GM19452 (cell line): ENCODE results near the gene EDDM13.
"Not testable (repeated sequence)": the region's sequence is repeated elsewhere in the genome, so short reads cannot be mapped to it uniquely, and the experiment has no call there.

Experiments
- ATAC-seq: cut with Tn5 transposase; IDR thresholded peaks from one replicate; pipeline ENCODE4 v1.9.1; 2021; ENCODE audit not compliant: unreplicated experiment

The EDDM13 gene

DNA sequence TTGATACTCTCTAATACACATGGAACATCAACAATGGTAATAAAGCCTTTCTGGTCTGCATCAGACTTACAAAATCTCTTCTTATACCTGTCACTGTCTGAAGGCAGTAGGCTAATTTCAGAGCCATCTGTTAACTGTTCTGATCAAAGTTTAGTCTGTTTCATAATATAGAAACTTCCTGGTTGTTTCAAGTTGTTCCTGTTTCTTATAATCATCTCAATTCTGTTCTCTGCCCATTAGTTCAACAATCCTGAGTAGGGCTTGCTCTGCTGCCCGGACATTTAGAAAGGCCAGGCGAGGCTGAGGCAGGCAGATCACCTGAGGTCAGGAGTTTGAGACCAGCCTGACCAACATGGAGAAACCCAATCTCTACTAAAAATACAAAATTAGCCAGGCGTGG, 47.4 kb downstream of the EDDM13 start:
- ATAC-seq: no peak

GRCh38 chr19:56321254-56321988, 48.9 kb downstream of the EDDM13 start:
- no peak for ATAC-seq

DNA sequence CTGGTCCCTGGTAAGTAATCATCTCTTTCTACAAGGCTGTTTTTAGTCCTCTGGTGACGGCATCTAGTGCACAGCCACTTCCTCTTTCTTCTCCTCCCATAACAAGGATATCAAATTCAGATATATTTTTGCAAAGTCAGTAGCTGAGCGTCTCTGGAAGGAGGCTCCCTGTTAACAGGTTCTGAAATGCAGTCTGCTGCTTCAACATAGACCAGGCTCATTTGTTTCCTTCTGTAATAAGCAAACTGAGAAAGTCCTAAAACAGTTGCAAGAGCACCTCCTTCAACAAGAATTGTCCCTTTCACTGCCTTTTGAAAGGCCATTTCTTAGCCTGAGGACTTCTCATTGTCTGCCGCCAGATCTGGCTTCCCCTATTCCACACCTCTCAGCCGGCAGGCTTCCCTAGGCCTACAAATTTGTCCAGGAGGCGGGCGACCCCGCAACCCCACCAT, 49.5 kb downstream of the EDDM13 start:
- no peak for ATAC-seq

DNA sequence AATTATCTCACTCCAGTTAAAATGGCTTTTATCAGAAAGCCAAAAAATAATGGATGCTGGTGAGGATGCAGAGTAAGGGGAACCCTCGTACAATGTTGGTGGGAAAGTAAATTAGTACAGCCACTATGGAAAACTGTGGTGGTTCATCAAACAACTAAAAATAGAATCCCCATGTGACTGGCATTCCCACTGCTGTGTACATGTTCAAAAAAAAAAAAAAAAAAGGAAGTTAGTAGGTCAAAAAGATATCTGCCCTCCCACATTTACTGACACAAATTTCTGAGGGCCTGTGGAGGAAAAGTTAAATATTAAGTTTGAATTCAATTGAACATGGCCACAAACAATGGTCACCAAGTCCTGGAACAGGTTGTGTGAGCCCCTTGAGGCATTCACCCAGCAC, 51.9 kb downstream of the EDDM13 start:
- no peak for ATAC-seq

- no peak for ATAC-seq
These were observed 60.1 kb downstream of the EDDM13 start for GRCh38 chr19:56332695-56333094.

GRCh38 chr19:56333506-56333905, 61.0 kb downstream of the EDDM13 start:
- no peak for ATAC-seq

- not testable (repeated sequence) for ATAC-seq
These were observed 62.8 kb downstream of the EDDM13 start for GRCh38 chr19:56335371-56335770.

DNA sequence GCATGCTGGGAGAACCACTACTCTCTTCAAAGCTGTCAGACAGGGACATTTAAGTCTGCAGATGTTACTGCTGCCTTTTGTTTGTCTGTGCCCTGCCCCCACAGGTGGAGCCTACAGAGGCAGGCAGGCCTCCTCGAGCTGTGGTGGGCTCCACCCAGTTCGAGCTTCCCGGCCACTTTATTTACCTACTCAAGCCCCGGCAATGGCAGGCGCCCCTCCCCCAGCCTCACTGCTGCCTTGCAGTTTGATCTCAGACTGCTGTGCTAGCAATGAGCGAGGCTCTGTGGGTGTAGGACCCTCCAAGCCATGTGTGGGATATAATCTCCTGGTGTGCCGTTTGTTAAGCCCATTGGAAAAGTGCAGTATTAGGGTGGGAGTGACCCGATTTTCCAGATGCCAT, 64.5 kb downstream of the EDDM13 start:
- not testable (repeated sequence) for ATAC-seq

DNA sequence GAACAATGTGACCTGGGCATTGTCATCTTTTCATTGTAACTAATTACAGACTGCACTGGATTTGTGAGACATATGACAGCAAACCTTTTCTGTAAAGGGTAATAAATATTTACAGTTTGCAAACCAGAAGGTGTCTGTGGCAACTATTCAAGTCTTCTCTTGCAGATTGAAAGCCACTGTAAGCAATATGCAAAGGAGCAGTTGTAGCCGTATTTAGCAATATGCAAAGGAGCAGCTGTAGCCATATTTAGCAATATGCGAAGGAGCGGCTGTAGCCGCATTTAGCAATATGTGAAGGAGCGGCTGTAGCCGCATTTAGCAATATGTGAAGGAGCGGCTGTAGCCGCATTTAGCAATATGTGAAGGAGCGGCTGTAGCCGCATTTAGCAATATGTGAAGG, 66.5 kb downstream of the EDDM13 start:
- not testable (repeated sequence) for ATAC-seq

GRCh38 chr19:56341948-56342347, 69.4 kb downstream of the EDDM13 start:
- ATAC-seq: no peak

- no peak for ATAC-seq
These were observed 74.7 kb downstream of the EDDM13 start for GRCh38 chr19:56347163-56347778.

DNA sequence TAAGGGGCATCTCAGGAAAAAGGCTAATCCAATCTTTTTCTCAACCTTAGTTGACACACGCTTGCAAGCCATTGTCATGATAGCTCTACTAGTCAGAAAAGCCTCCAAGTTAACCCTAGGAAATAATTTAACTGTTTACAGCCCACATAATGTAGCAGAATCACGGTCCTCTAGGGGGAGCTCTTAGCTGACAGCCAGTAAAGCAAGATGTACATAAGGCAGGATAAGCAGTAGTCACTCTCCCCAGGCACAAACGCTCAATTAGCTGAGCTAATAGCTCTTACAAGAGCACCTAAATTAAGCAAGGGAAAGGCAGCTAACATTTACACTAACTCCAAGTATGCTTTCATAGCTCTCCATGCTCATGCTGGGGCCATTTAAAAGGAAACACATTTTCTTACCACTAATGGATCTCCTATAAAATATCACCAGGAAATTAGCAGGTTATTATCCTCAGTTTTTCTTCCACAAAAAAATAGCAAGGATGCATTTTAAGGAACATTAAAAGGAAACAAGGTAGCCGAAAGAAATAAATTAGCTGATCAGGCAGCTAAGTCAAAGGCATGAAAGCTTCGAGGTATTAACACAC, 75.8 kb downstream of the EDDM13 start:
- no peak for ATAC-seq

DNA sequence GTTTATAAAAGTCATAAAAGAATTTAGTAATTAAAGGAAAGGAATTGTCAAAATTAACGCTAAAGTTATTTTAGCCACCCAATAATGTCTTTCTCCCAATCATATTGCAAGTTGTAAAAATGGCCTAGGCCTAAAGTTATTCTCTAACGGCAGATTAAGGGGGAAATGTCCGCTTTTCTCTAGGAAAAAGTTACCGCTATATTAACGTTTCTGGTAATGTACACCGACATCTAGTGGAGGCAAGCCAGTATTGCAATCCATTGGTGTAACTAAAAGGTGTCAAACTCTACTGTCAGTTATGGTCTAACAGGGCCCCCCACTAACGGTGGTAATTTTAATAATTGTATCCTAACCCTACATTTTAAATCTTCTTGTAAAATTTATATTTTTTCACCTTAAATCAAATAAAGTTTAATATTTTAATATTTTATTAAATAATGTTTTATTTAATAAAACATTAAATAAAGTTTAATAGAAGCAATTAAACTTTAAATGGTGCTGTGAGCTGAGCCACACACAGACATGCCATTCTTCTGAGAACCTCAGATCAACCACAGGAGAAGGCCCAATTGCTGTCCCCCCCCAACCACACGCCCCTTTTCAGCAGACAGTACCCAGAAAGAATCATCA, 78.0 kb downstream of the EDDM13 start:
- no peak for ATAC-seq

DNA sequence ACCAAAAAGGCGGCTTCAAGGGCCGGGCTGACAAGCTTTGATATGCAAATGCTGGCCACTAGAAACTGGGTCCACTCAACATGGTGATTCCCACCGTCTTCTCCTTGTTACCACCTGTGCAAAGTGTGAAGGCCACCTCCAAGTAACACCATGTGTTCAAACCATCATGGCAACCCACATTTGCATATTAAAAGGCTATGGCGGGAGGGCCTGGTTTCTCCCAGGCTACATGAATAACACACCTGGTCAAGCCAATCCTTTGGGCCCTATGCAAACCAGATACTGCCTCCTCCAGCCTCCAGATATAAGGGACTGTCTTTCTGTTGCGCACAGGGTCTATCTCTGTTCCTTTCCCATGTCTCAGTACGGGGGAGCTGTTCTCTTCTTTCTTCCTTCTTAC, 78.7 kb downstream of the EDDM13 start:
- no peak for ATAC-seq

GRCh38 chr19:56355517-56355916, 83.0 kb downstream of the EDDM13 start:
- ATAC-seq: no peak

GRCh38 chr19:56356944-56357343, 84.4 kb downstream of the EDDM13 start:
- ATAC-seq: no peak
